Measurements from ENCODE around the gene KLK1.

Gene KLK1

GRCh38 chr19:50823389-50824042, at the start of gene KLK1:
KLK1 (minus strand) TSS chr19:50823787; CDS start chr19:50823748, 39 bp downstream.
- DNase-seq (ENCODE audit: low read depth), result no peak

- no peak for DNase-seq (ENCODE audit: low read depth)
These were observed 49.5 kb upstream of the KLK1 start, which contains the start of gene KLK2 for GRCh38 chr19:50873056-50873455. KLK2 (plus strand) TSS chr19:50873439; CDS start chr19:50873474, 35 bp downstream.

- no peak for DNase-seq (ENCODE audit: low read depth)
These were observed 47.0 kb upstream of the KLK1 start for GRCh38 chr19:50870417-50871089.

GRCh38 chr19:50869479-50869878, 45.9 kb upstream of the KLK1 start:
- no peak for DNase-seq (ENCODE audit: low read depth)

- no peak for DNase-seq (ENCODE audit: low read depth)
These were observed 38.1 kb upstream of the KLK1 start for GRCh38 chr19:50861496-50862286.

- DNase-seq (ENCODE audit: low read depth), result no peak
These were observed 37.4 kb upstream of the KLK1 start for GRCh38 chr19:50861010-50861409.

GRCh38 chr19:50859849-50860248, 36.3 kb upstream of the KLK1 start:
- DNase-seq (ENCODE audit: low read depth), result no peak

GRCh38 chr19:50858886-50859285, 35.3 kb upstream of the KLK1 start:
- DNase-seq (ENCODE audit: low read depth), result no peak

- DNase-seq (ENCODE audit: low read depth), result no peak
These were observed 33.8 kb upstream of the KLK1 start for GRCh38 chr19:50857366-50857765.

GRCh38 chr19:50854636-50855410, 31.2 kb upstream of the KLK1 start, which contains the start of gene KLK3:
KLK3 (plus strand) TSS chr19:50854915; CDS start chr19:50854956, 41 bp downstream.
- no peak for DNase-seq (ENCODE audit: low read depth)

- no peak for DNase-seq (ENCODE audit: low read depth)
These were observed 28.0 kb upstream of the KLK1 start for GRCh38 chr19:50851620-50852019.

GRCh38 chr19:50850738-50851137, 27.2 kb upstream of the KLK1 start:
- DNase-seq (ENCODE audit: low read depth), result no peak

- no peak for DNase-seq (ENCODE audit: low read depth)
These were observed 20.8 kb upstream of the KLK1 start for GRCh38 chr19:50844296-50844935.

- no peak for DNase-seq (ENCODE audit: low read depth)
These were observed 20.2 kb upstream of the KLK1 start for GRCh38 chr19:50843701-50844221.

GRCh38 chr19:50843205-50843604, 19.6 kb upstream of the KLK1 start:
- no peak for DNase-seq (ENCODE audit: low read depth)

GRCh38 chr19:50842130-50842529, 18.5 kb upstream of the KLK1 start:
- DNase-seq (ENCODE audit: low read depth), result no peak

GRCh38 chr19:50839712-50840655, 16.4 kb upstream of the KLK1 start:
- DNase-seq (ENCODE audit: low read depth), result no peak

- no peak for DNase-seq (ENCODE audit: low read depth)
These were observed 14.7 kb upstream of the KLK1 start for GRCh38 chr19:50838239-50838638.

- DNase-seq (ENCODE audit: low read depth), result no peak
These were observed 13.7 kb upstream of the KLK1 start for GRCh38 chr19:50837300-50837699.

GRCh38 chr19:50836543-50837195, 13.1 kb upstream of the KLK1 start:
- DNase-seq (ENCODE audit: low read depth), result no peak

All from activated T-helper 9 cell treated with anti-CD3 and anti-CD28 coated beads, Interleukin-2, amount 50 U/mL, for 16 hours (primary cell).